ENCODE measurements around the gene ADNP.

Gene ADNP

DNA sequence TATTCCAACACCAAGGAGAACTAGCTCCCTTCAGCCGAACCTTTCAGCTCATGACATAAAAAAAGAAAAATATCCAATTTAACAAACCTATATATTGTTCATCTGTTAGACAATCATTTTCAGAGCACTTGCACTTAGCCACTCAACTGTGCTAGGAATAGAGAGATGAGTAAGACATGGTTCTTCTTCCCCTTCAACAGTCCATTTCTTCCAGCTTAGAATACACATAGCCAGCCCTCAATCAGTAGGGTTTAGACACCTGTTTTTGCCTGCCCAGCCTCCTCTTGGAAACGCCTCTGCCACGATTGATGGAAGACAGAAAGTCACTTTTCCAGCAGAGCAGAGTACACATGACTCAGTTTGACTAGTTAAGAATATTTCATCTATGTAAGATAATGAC, 21.8 kb downstream of the ADNP start:
- CTCF ChIA-PET = interaction anchor here (0.6 to 2.5 kb wide), 2 partner anchors 12 to 115 kb away, joined by 4 to 6 read pairs; partner anchors contain the start of gene BCAS4
- H3K27ac Mint-ChIP-seq = peak overlapping the region; percentile 56
- no peak for DNase-seq
- no peaks in the 10 kb centered on the region for H3K9me3 Mint-ChIP-seq
- H3K36me3 Mint-ChIP-seq = peaks cover 23% of the 10 kb centered on the region
- no peak overlapping the region for H3K4me3 Mint-ChIP-seq
- peaks cover 31% of the 10 kb centered on the region for H3K4me1 Mint-ChIP-seq
- no peaks in the 10 kb centered on the region for H3K27me3 Mint-ChIP-seq

DNA sequence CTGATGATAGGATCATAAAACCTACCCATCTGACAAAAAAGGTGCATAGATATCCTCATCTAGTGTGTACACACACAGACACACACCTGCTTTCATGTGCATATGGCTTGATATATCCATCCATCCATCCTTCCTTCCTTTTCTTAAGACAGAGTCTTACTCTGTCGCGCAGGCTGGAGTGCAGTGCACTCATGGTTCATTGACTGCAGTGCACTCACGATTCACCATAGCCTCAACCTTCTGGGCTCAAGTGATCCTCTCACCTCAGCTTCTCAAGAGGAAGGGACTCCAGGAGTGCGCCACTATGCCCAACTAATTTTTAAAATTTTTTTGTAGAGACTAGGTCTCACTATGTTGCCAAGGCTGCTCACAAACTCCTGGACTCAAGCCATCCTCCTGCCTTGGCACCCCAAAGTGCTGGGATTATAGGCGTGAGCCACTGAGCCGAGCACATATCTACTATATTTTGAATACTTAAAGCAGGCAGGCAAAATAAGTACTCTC, 27.1 kb downstream of the ADNP start:
- CTCF ChIA-PET = interaction anchor here (0.6 to 2.1 kb wide), 2 partner anchors 25 to 719 kb away, joined by 3 to 6 read pairs; no protein-coding TSS in a partner anchor
- H3K27me3 Mint-ChIP-seq = no peaks in the 10 kb centered on the region
- DNase-seq = no peak
- H3K4me1 Mint-ChIP-seq = peaks cover 2% of the 10 kb centered on the region
- H3K27ac Mint-ChIP-seq = peak overlapping the region; percentile 71
- H3K9me3 Mint-ChIP-seq = no peaks in the 10 kb centered on the region
- H3K4me3 Mint-ChIP-seq = no peak overlapping the region
- H3K36me3 Mint-ChIP-seq = peaks cover 27% of the 10 kb centered on the region

DNA sequence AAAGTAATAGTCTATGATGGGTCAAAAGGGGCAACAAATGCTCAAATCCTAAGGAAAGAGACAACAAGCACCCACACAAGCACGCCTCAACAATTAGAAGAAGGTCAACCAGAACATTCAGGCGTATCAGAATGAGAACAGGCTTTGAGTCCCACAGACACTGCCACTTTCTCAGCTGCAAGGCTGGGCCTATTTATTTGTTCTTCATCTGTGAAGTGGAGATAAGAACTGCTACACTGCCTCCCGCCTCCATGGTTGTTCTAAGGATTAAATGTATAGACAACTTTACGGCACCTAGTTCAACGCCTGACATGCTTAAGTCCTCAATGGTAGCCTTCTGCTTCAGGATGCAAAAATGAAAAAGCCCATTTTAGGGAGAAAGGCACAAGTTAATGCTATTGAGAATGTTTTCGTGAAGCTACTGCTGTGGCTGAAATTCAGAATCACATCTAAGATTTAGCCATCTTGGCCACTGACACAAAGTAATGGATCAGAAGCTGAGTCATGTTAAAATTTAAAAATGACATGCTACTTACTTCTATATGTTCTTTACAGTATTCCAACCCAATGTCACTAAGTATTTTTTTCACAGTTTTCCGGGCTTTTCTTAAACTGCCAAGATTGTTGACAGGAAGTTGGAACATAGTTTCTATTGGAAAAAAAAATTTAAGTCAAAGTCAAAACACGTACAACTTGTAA, 27.7 kb downstream of the ADNP start:
- H3K27me3 Mint-ChIP-seq = no peaks in the 10 kb centered on the region
- no peaks in the 10 kb centered on the region for H3K9me3 Mint-ChIP-seq
- no peak for DNase-seq
- H3K4me3 Mint-ChIP-seq = no peak overlapping the region
- no peak overlapping the region for H3K27ac Mint-ChIP-seq
- peaks cover 29% of the 10 kb centered on the region for H3K36me3 Mint-ChIP-seq
- peaks cover 2% of the 10 kb centered on the region for H3K4me1 Mint-ChIP-seq
- CTCF ChIA-PET = interaction anchor here (0.6 to 2.1 kb wide), 3 partner anchors 26 to 720 kb away, joined by 3 to 6 read pairs (median 5); partner anchors contain the start of gene ADNP

DNA sequence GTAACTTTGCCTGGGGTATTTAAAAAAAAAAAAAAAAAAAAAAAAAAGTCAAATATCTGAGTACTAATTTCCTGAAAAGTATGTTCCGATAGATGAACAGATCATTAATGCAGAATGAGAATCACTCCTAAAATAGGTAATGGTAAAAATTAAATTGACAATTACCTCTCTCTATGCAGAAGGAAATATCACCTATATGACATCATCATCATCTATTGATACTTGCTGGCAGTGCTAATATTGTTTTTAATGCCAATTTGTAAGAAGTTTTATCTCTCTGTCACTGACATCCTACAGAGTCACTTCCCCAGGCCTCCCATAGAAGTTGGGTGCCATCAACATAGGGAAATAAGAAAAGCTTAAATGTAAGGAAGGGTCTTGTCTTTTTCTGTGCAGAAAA, 29.9 kb downstream of the ADNP start:
- Mint-ChIP-seq H3K9me3 (no peaks in the 10 kb centered on the region), H3K27ac (no peak overlapping the region), H3K4me1 (no peaks in the 10 kb centered on the region), H3K36me3 (peaks cover 41% of the 10 kb centered on the region), H3K4me3 (no peak overlapping the region), H3K27me3 (no peaks in the 10 kb centered on the region)
- no peak for DNase-seq
- CTCF ChIA-PET = interaction anchor here (2.2 kb wide), 1 partner anchor 28 kb away, joined by 6 read pairs; no protein-coding TSS in a partner anchor

DNA sequence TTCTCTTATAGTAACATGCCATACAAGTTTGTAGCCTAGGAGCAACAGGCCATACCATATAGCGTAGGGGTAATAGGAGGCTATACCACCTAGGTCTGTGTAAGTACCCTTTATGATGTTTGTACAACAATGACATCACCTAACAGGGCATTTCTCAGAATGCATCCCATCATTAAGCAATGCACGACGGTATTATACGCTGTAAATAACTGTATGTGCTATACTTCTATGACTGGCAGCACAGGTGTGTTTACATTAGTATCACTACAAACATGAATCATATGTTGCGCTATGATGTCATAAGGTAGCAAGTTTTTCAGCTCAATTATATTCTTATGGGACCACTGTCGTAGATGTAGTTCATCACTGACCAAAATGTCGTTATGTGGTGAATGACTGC, 31.0 kb downstream of the ADNP start:
- Mint-ChIP-seq H3K27ac (no peak overlapping the region), H3K4me1 (no peaks in the 10 kb centered on the region), H3K4me3 (no peak overlapping the region), H3K36me3 (peaks cover 43% of the 10 kb centered on the region), H3K27me3 (no peaks in the 10 kb centered on the region), H3K9me3 (no peaks in the 10 kb centered on the region)
- CTCF ChIA-PET = interaction anchor here (0.6 to 2.2 kb wide), 3 partner anchors 7 to 29 kb away, joined by 3 to 6 read pairs (median 3); no protein-coding TSS in a partner anchor
- DNase-seq = no peak

DNA sequence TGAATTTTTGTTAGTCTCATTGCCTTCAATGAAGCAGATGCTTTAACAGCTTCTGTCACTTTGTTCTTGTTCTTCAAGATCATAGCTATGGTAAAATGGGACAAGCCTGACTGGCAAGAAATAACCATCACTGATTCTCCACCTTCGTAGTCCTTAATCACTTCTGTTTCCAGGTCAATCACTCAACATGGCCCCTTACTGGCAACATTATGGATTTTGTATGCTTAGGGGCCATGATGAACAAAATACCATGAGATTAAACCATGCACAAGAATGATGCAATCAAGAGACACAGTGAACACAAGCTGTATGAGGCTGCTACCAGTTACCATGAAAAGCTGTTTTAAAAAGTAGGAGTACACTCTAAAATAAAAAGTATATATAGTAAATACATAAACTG, 32.8 kb downstream of the ADNP start:
- peak overlapping the region; percentile 46 for H3K27ac Mint-ChIP-seq
- CTCF ChIA-PET = interaction anchor here (0.8 to 1.0 kb wide), 3 partner anchors 15 to 104 kb away, joined by 3 read pairs; no protein-coding TSS in a partner anchor
- no peaks in the 10 kb centered on the region for H3K4me1 Mint-ChIP-seq
- no peak overlapping the region for H3K4me3 Mint-ChIP-seq
- no peaks in the 10 kb centered on the region for H3K27me3 Mint-ChIP-seq
- no peaks in the 10 kb centered on the region for H3K9me3 Mint-ChIP-seq
- H3K36me3 Mint-ChIP-seq = peaks cover 46% of the 10 kb centered on the region
- DNase-seq = no peak

DNA sequence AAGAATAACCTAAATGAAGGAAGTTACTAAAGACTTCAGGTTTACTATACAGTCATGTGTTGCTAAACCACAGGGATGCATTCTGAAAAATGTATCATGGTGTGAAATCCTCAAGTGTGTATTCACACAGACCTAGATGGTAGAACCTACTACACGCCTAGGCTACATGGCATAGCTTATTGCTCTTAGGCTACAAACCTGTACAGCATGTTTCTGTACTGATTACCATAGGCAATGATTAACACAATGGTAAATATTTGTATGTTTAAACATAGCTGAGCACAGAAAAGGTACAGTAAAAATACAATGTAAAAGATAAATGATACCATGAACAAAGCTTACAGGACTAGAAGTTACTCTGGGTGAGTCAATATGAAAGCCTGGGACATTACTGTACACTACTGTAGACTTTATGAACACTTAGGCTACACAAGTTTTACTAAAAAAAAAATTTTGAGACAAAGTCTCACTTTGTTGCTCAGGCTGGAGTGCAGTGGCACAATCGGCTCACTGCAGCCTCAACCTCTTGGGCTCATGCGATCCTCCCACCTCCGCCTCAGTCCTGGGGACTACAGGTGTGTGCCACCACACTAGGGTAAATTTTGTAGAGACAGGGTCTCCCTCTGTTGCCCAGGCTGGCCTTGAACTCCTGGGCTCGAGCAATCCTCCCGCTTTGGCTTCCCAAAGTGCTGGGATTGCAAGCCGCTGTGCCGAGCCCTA, 36.0 kb downstream of the ADNP start:
- Mint-ChIP-seq H3K36me3 (peaks cover 56% of the 10 kb centered on the region), H3K9me3 (no peaks in the 10 kb centered on the region), H3K4me3 (no peak overlapping the region), H3K27ac (no peak overlapping the region), H3K4me1 (no peaks in the 10 kb centered on the region), H3K27me3 (no peaks in the 10 kb centered on the region)
- CTCF ChIA-PET = interaction anchor here (0.6 kb wide), 1 partner anchor 45 kb away, joined by 3 read pairs; no protein-coding TSS in a partner anchor
- DNase-seq = no peak

DNA sequence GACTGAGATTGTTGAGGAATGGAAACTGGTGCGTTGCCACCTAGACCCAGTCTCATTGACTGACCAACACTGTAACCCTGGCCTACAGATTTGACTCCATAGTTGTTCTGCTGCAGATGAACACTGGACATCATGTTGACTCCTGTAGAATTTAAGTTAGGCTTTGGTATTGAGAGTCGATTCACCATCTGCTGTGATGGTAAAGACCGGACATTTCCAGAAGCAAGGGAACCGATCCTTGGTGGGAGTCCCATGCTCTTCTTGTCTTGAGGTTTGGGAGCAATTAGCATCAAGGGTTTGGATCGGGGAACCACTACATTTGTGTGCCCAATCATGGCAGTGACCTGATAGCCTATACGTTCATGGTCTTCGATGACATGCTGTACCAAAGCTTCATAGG, 37.6 kb downstream of the ADNP start:
- Mint-ChIP-seq H3K9me3 (no peaks in the 10 kb centered on the region), H3K4me1 (no peaks in the 10 kb centered on the region), H3K27me3 (no peaks in the 10 kb centered on the region), H3K36me3 (peaks cover 61% of the 10 kb centered on the region), H3K4me3 (no peak overlapping the region), H3K27ac (no peak overlapping the region)
- DNase-seq = no peak
- CTCF ChIA-PET = no interaction called here

DNA sequence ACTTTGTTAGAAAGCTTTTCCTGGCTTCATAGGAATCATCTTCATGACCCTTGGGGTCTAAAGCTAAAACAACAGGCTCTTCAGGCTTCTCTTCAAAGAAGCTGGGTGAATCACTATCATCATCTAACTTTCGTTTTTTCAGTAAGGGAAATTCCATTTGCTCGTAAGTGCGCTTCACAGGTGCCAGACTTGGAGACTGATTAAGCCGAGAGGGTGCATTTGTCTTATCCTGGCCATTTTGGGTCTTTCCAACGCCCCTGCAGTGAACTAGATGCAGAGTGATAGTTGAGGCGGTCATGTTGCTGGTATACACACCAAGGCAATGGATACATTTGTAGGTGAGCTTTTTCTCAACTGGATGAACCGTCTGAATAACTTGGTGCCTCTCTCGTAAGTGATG, 38.8 kb downstream of the ADNP start:
- peaks cover 56% of the 10 kb centered on the region for H3K36me3 Mint-ChIP-seq
- no peak for DNase-seq
- no peaks in the 10 kb centered on the region for H3K9me3 Mint-ChIP-seq
- H3K4me1 Mint-ChIP-seq = no peaks in the 10 kb centered on the region
- H3K27ac Mint-ChIP-seq = no peak overlapping the region
- no peaks in the 10 kb centered on the region for H3K27me3 Mint-ChIP-seq
- CTCF ChIA-PET = interaction anchor here (1.3 to 3.8 kb wide), 3 partner anchors 11 to 98 kb away, joined by 5 to 13 read pairs (median 8); partner anchors contain the start of gene BCAS4
- H3K4me3 Mint-ChIP-seq = no peak overlapping the region

DNA sequence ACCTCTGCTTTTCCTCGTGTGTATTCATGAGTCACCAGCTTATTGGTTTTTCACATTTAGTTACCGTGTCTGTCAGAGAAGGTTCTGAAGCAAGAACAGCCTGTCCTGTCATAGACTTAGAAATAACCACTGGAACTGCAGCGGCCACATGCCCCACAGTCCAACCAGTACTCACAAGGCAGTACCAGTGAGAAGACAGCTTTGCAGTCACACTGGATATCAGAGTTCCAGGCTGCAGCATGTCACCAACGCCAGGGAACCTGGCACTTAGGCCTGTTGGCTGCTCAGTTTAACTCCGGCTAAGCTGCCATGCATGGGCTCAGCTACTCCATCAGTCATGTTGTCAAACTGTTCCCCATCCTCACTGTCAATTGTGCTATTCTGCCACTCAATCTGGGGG, 40.1 kb downstream of the ADNP start:
- peaks cover 54% of the 10 kb centered on the region for H3K36me3 Mint-ChIP-seq
- CTCF ChIA-PET = interaction anchor here (2.4 to 3.8 kb wide), 2 partner anchors 38 to 97 kb away, joined by 8 to 13 read pairs; partner anchors contain the start of gene BCAS4
- no peaks in the 10 kb centered on the region for H3K4me1 Mint-ChIP-seq
- no peaks in the 10 kb centered on the region for H3K9me3 Mint-ChIP-seq
- no peak for DNase-seq
- no peak overlapping the region for H3K4me3 Mint-ChIP-seq
- H3K27ac Mint-ChIP-seq = no peak overlapping the region
- H3K27me3 Mint-ChIP-seq = no peaks in the 10 kb centered on the region

DNA sequence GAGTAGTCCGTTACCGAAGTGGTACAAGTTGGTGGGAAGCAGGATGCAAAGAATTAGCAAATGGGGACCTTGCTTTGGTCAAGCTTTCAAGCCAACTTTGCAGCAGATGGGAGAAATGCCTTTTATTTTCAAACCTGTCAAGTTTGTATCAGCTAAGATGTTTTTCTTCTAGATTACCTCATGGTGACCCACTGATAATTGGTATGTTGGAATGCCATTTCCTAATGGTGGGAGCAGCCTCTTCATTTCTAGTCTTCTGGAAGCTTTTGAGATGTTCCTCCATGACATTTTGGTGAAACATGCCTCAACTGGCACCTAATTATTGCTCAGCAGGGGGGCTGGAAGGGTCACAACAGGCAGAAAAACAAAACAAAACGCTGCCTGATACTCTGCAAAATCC, 43.7 kb downstream of the ADNP start:
- Mint-ChIP-seq H3K9me3 (no peaks in the 10 kb centered on the region), H3K36me3 (peaks cover 36% of the 10 kb centered on the region), H3K4me3 (no peak overlapping the region), H3K27me3 (no peaks in the 10 kb centered on the region), H3K4me1 (no peaks in the 10 kb centered on the region), H3K27ac (no peak overlapping the region)
- CTCF ChIA-PET = no interaction called here
- DNase-seq = no peak

DNA sequence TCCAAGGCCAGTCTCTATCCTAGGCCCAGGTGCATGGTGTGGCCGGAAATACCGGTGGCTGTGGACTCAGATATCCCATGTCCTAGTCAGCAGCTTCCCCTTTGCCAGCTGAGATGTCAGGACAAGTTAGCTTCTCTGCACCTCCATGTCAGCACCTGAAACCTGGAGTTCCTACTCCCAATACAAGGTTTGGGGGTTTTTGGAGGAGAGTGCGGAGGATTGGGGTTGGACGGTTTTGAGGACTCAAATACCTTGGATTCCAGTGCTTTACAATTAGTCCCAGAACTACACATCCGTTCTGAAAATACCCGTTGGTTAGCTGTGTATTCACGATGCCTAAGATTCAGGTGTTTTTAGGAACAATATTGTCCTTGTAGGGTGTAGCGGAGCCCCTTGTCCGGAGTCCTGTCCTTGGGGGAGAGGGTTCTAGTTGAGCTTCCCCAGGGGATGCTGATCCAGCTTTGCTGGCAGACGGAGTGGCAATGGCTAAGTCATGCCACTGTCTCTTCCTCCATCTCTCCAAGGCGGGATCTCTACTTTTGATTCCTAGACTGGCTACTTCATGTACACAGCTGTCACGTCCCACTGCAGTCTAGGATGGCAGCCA, 45.0 kb downstream of the ADNP start:
- Mint-ChIP-seq H3K4me1 (no peaks in the 10 kb centered on the region), H3K36me3 (peaks cover 23% of the 10 kb centered on the region), H3K27ac (no peak overlapping the region), H3K27me3 (no peaks in the 10 kb centered on the region), H3K4me3 (no peak overlapping the region), H3K9me3 (no peaks in the 10 kb centered on the region)
- CTCF ChIA-PET = interaction anchor here (3.9 kb wide), 1 partner anchor 43 kb away, joined by 14 read pairs; no protein-coding TSS in a partner anchor
- DNase-seq = no peak

DNA sequence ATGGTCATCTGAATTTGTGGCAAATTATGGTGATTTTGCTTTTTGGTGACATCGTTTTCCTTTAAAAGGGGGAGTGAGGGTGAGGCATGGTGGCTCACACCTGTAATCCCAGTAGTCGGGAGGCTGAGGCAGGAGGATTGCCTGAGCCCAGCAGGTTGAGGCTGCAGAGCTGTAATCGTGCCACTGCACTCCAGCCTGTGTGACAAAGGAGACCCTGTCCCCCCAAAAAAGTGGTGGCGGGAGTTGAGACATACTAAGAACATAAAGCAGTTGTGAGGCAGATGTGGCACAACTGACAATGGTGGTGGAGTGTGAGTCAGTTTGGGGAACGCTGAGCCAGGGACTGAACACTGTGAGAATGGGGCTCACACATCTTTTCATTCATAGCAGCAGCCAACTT, 45.5 kb downstream of the ADNP start:
- H3K27me3 Mint-ChIP-seq = no peaks in the 10 kb centered on the region
- H3K36me3 Mint-ChIP-seq = peaks cover 23% of the 10 kb centered on the region
- CTCF ChIA-PET = interaction anchor here (3.9 kb wide), 1 partner anchor 44 kb away, joined by 14 read pairs; no protein-coding TSS in a partner anchor
- no peaks in the 10 kb centered on the region for H3K4me1 Mint-ChIP-seq
- H3K4me3 Mint-ChIP-seq = no peak overlapping the region
- H3K9me3 Mint-ChIP-seq = no peaks in the 10 kb centered on the region
- H3K27ac Mint-ChIP-seq = no peak overlapping the region
- no peak for DNase-seq

DNA sequence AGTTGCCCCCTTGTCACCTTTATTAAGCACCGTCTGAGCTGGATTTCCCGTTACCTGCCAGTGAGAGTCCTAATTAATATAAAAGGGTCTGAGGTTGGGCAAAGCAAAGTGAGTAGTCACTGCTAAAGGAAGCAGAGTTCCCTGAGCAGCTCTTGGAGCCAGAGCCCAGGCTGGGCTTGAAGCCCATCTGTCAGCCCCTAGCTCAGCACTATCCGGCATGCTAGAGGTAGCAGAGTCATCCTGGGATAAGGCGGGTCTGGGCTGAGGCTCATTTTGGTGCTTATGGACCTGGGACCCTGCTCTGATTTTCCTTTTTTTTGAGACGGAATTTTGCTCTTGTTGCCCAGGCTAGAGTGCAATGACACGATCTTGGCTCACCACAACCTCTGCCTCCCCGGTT, 46.2 kb downstream of the ADNP start:
- no peak overlapping the region for H3K27ac Mint-ChIP-seq

More for the DNA sequence above, 46.2 kb downstream of the ADNP start:
- H3K27me3 Mint-ChIP-seq = no peaks in the 10 kb centered on the region
- no peaks in the 10 kb centered on the region for H3K4me1 Mint-ChIP-seq
- H3K36me3 Mint-ChIP-seq = peaks cover 20% of the 10 kb centered on the region
- no peaks in the 10 kb centered on the region for H3K9me3 Mint-ChIP-seq
- CTCF ChIA-PET = interaction anchor here (1.3 to 3.9 kb wide), 2 partner anchors 44 to 91 kb away, joined by 3 to 14 read pairs; no protein-coding TSS in a partner anchor
- H3K4me3 Mint-ChIP-seq = no peak overlapping the region
- DNase-seq = no peak
